Memory B cell (primary cell): ENCODE data around the gene TGM2.
A peak's percentile ranks its signal among the peaks of the same experiment; 100 is the strongest.

Experiments used
- ATAC-seq: fragments of 150-1000 bp; cut with Tn5 transposase; 2 replicates; pipeline ENCODE4 v1.10.0; 2021; ENCODE audit warnings: low read depth, mild to moderate bottlenecking, moderate library complexity
- DNase-seq, 2 donors: peaks; one replicate each; pipeline ENCODE4 v3.0.0; 2022; ENCODE audit warnings: low spot score in 2 of 2
- H3K27ac Mint-ChIP-seq: one replicate; pipeline ENCODE4 v1.8.0; 2022; ENCODE audit warnings: mild to moderate bottlenecking, moderate library complexity, mixed read lengths
- H3K27me3 Mint-ChIP-seq: one replicate; pipeline ENCODE4 v1.8.0; 2022; ENCODE audit warnings: mixed read lengths
- H3K36me3 Mint-ChIP-seq: one replicate; pipeline ENCODE4 v1.8.0; 2022; ENCODE audit warnings: mild to moderate bottlenecking, mixed read lengths
- H3K4me1 Mint-ChIP-seq: one replicate; pipeline ENCODE4 v1.8.0; 2022; ENCODE audit warnings: mixed read lengths
- H3K4me3 Mint-ChIP-seq: one replicate; pipeline ENCODE4 v1.8.0; 2022; ENCODE audit warnings: mild to moderate bottlenecking, moderate library complexity, mixed read lengths
- H3K9me3 Mint-ChIP-seq: one replicate; pipeline ENCODE4 v1.8.0; 2022; ENCODE audit warnings: mixed read lengths

The TGM2 gene

DNA sequence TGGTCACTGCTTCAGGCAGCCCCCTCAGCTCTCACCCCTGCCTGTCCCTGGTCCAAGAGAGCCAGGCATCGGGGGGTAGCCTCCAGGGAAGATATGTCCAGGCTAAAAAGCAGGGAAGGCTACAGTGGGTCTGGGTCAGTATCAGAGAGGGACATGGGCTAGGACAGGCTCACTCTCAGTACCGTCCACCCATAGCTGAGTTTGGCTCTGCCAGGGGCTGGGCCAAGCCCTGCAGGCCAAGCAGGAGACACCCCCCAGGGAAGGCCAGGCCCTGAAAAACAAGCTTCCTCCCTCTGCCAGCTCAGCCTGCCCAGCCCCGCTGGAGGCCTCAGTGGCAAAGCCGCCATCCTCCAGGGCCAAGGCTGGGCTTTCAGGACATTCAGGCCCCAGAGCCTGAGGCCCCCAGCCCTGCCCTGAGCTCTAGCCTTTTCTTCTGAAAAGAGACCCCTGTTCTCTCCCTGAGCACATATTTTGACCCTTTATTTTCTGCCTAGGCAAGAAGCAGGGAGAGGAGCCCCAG, 28.6 kb upstream of the TGM2 start:
- Mint-ChIP-seq H3K4me3 (no peak overlapping the region), H3K27me3 (peaks cover 14% of the 10 kb centered on the region), H3K9me3 (peaks cover 2% of the 10 kb centered on the region), H3K4me1 (peaks cover 9% of the 10 kb centered on the region), H3K27ac (no peak overlapping the region), H3K36me3 (no peaks in the 10 kb centered on the region)
- ATAC-seq (no peak), DNase-seq (no peak)

DNA sequence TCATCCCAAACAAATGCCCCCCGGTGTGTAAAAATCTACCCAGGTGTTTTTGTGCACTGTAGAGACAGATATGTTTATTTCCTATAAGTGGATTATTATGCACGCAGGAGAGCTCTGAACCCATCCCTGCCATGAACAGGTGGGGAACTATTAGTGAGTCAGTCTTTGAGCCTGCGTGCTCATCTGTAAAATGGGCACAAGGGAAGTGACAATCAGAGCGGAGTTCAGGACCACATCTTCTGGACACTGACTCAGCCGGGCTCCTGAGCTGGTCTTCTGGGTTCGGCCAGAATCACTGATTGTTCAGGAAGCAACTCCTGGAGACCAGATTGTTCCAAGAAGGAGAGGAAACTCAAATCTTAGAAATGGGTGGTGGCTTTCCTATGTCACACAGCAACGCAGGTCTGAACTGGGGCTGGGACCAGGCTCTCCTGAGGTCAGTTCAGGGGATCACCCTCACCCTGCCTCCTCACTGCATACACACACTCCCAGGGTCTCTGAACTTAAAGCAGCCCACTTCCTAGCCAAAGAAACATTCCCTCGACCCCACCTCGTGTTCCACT, 27.3 kb upstream of the TGM2 start:
- Mint-ChIP-seq H3K9me3 (peaks cover 2% of the 10 kb centered on the region), H3K4me3 (no peak overlapping the region), H3K27ac (no peak overlapping the region), H3K36me3 (no peaks in the 10 kb centered on the region), H3K4me1 (peaks cover 8% of the 10 kb centered on the region), H3K27me3 (peaks cover 15% of the 10 kb centered on the region)
- ATAC-seq (no peak), DNase-seq (no peak)

GRCh38 chr20:38191654-38192053, 26.6 kb upstream of the TGM2 start:
- Mint-ChIP-seq H3K27ac (no peak overlapping the region), H3K36me3 (no peaks in the 10 kb centered on the region), H3K9me3 (peaks cover 2% of the 10 kb centered on the region), H3K27me3 (peaks cover 12% of the 10 kb centered on the region), H3K4me3 (no peak overlapping the region), H3K4me1 (peaks cover 2% of the 10 kb centered on the region)
- DNase-seq (no peak), ATAC-seq (no peak)

DNA sequence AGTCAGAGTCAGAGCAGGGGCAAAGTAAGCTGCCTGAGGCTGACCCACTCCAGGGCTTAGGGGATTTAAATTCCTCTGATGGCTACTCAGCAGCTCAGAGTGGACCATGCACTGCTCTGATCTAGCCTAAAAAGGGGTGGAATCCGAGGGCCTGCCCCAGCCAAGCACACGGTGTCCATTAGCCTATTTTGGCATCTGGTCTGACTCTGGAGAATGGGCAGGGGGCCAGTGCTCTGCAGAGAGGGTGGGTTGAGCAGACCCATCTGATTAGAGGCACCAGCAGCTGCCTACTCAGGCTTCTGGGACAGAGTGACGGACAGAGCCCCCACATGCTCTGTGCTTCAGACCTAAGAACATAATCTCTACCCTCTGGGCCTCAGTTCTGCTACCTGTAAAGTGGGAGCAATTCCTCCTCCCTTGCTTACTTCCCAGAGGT, 25.9 kb upstream of the TGM2 start:
- ATAC-seq (no peak), DNase-seq (no peak)
- no peaks in the 10 kb centered on the region for H3K4me1 Mint-ChIP-seq
- peaks cover 12% of the 10 kb centered on the region for H3K27me3 Mint-ChIP-seq
- no peak overlapping the region for H3K27ac Mint-ChIP-seq
- peaks cover 2% of the 10 kb centered on the region for H3K9me3 Mint-ChIP-seq
- no peaks in the 10 kb centered on the region for H3K36me3 Mint-ChIP-seq
- no peak overlapping the region for H3K4me3 Mint-ChIP-seq

GRCh38 chr20:38190166-38190565, 25.1 kb upstream of the TGM2 start:
- H3K27me3 Mint-ChIP-seq, result peaks cover 8% of the 10 kb centered on the region
- DNase-seq (no peak), ATAC-seq (no peak)
- H3K9me3 Mint-ChIP-seq, result peaks cover 2% of the 10 kb centered on the region
- H3K36me3 Mint-ChIP-seq, result no peaks in the 10 kb centered on the region
- H3K4me1 Mint-ChIP-seq, result no peaks in the 10 kb centered on the region
- no peak overlapping the region for H3K4me3 Mint-ChIP-seq
- no peak overlapping the region for H3K27ac Mint-ChIP-seq

DNA sequence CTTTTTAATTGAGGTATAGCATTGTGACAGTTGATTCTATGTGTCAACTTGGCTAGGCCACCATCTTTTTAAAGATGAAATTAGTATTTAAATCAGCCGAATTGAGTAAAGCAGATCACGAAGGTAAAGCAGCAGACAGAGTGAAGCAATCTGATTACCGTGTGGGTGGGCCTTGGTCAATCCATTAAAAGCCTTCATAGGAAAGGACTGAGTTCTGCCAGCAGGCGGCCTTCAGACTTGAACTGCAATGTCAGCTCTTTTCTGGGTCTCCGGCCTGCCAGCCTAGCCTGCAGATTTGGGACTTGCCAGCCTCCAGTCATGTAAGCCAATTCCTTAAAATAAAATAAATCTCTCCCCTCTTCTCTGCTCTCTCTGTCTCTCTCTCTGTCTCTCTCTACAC, 22.4 kb upstream of the TGM2 start:
- Mint-ChIP-seq H3K4me1 (no peaks in the 10 kb centered on the region), H3K27me3 (peaks cover 7% of the 10 kb centered on the region), H3K27ac (no peak overlapping the region), H3K9me3 (no peaks in the 10 kb centered on the region), H3K4me3 (no peak overlapping the region), H3K36me3 (no peaks in the 10 kb centered on the region)
- no peak for DNase-seq
- no peak for ATAC-seq

DNA sequence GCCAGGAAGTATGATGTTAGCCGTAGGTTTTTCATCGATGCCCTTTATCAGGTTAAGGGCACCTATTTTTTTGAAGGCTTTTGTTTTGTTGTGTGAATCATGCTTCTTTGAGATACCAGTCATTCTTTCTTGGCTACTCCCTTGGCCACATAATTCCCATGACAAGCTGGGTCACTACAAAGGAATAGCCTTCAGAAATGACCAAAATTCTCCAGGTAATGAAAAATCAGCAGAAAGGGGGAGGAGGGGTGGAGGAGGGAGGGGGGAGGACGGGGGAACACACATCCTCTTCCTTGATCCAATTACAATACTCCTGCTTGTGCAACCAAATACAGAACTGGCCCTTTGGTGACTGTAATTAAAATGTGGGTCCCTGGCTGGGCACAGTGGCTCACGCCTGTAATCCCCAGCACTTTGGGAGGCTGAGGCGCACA, 21.7 kb upstream of the TGM2 start:
- ATAC-seq (no peak), DNase-seq (no peak)
- peaks cover 7% of the 10 kb centered on the region for H3K27me3 Mint-ChIP-seq
- H3K4me1 Mint-ChIP-seq, result no peaks in the 10 kb centered on the region
- H3K36me3 Mint-ChIP-seq, result no peaks in the 10 kb centered on the region
- H3K4me3 Mint-ChIP-seq, result no peak overlapping the region
- no peaks in the 10 kb centered on the region for H3K9me3 Mint-ChIP-seq
- no peak overlapping the region for H3K27ac Mint-ChIP-seq

DNA sequence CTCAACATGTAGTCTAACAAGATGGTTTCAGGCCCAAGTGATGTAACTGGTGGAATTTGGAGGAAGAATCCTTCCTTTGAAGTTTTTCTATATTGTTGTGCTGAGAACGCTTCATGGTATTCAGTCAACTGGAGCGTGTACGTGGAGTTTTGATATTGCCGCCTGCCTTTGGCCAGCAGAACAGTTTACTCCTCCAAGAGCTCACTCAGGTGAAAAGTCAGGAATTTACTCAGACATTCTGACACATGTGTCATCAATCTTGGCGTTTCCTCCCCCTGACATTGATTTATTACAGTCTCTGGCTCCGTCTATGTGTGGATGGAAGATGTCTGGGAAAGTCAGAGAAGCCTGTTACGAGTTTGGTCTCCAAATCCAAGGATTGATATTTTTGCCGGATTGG, 19.0 kb upstream of the TGM2 start:
- no peak overlapping the region for H3K27ac Mint-ChIP-seq
- no peaks in the 10 kb centered on the region for H3K4me1 Mint-ChIP-seq
- no peaks in the 10 kb centered on the region for H3K36me3 Mint-ChIP-seq
- H3K27me3 Mint-ChIP-seq, result peaks cover 7% of the 10 kb centered on the region
- DNase-seq (no peak), ATAC-seq (no peak)
- H3K4me3 Mint-ChIP-seq, result no peak overlapping the region
- H3K9me3 Mint-ChIP-seq, result no peaks in the 10 kb centered on the region

DNA sequence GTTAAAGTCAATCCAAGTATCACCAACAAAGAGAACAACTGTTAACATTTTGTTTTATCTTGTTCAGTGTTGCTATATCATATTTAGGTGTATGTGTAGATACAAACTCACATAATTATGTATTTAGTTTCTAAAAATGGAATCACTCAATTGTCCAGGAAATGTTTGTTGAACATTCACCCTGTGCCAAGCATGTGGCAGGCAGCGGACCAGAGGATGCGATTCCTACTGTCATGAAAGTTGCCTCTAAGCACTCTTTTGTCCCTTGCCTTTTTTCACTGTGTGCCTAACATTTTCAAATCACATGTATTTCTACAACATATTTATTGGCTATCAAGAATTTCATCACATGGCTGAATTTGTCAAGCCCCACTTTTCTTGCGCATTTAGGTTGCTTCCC, 16.9 kb upstream of the TGM2 start:
- Mint-ChIP-seq H3K27me3 (peaks cover 14% of the 10 kb centered on the region), H3K36me3 (no peaks in the 10 kb centered on the region), H3K9me3 (no peaks in the 10 kb centered on the region), H3K4me1 (no peaks in the 10 kb centered on the region), H3K27ac (no peak overlapping the region), H3K4me3 (no peak overlapping the region)
- DNase-seq (no peak), ATAC-seq (no peak)

- Mint-ChIP-seq H3K27me3 (peaks cover 15% of the 10 kb centered on the region), H3K27ac (no peak overlapping the region), H3K9me3 (no peaks in the 10 kb centered on the region), H3K4me3 (no peak overlapping the region), H3K36me3 (no peaks in the 10 kb centered on the region), H3K4me1 (no peaks in the 10 kb centered on the region)
- DNase-seq (no peak), ATAC-seq (peak; percentile 32)
These were observed 16.2 kb upstream of the TGM2 start for GRCh38 chr20:38181207-38181801.

DNA sequence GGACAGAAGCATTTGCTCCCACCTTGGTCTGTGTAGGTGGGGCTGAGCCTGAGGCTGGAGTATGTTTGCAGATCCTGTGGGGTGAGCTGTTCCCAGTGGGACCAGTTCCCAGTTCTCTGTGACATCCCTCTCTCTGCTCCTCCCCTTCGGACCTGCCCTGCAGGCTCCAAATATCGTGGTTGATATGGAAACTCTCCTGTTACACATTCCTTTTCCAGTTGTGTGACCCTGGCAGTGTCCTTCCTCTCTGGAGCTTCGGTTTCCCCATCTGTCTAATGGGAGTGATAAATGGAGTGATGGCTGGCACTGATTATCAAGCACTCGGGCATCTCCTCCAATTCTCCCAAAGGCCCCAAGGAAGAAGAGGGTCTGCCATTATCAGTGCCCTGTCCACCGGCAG, 15.7 kb upstream of the TGM2 start:
- H3K27ac Mint-ChIP-seq, result no peak overlapping the region
- peaks cover 15% of the 10 kb centered on the region for H3K27me3 Mint-ChIP-seq
- H3K4me1 Mint-ChIP-seq, result no peaks in the 10 kb centered on the region
- DNase-seq, result no peak
- no peaks in the 10 kb centered on the region for H3K36me3 Mint-ChIP-seq
- no peak for ATAC-seq
- no peak overlapping the region for H3K4me3 Mint-ChIP-seq
- H3K9me3 Mint-ChIP-seq, result no peaks in the 10 kb centered on the region

DNA sequence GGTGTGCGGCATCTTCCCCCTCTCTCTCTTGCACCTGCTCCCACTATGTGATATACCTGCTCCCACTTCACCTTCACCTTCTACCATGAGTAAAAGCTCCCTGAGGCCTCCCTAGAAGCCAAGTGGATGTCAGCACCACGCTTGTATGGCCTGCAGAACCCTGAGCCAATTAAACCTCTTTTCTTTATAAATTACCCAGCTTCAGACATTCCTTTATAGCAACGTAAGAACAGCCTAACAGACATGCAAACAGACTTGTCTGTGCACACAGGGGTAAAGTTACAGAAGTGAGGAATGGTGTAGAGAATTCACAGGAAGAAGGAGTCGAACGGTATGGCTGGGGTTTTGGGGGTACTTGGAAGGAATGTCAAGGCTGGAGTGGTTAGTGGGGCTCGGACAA, 14.8 kb upstream of the TGM2 start:
- no peaks in the 10 kb centered on the region for H3K9me3 Mint-ChIP-seq
- ATAC-seq (no peak), DNase-seq (no peak)
- peaks cover 13% of the 10 kb centered on the region for H3K27me3 Mint-ChIP-seq
- no peak overlapping the region for H3K27ac Mint-ChIP-seq
- no peaks in the 10 kb centered on the region for H3K36me3 Mint-ChIP-seq
- no peak overlapping the region for H3K4me3 Mint-ChIP-seq
- H3K4me1 Mint-ChIP-seq, result no peaks in the 10 kb centered on the region

DNA sequence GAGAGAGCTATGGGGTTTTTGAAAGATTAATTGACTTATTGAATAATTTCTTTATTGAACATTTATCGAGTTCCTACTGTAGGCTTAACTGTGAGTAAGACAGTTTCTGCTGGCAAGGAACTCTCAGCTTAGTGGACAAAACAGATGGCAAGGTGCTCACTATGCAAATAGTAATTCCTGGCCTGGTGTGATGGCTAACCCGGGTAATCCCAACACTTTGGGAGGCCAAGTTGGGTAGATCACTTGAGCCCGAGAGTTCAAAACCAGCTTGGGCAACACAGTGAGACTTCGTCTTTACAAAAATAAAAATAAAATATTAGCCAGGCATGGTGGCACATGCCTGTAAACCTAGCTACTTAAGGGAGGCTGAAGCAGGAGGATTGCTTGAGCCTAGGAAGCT, 13.5 kb upstream of the TGM2 start:
- H3K36me3 Mint-ChIP-seq, result no peaks in the 10 kb centered on the region
- H3K9me3 Mint-ChIP-seq, result no peaks in the 10 kb centered on the region
- no peak overlapping the region for H3K27ac Mint-ChIP-seq
- H3K27me3 Mint-ChIP-seq, result peaks cover 12% of the 10 kb centered on the region
- no peaks in the 10 kb centered on the region for H3K4me1 Mint-ChIP-seq
- H3K4me3 Mint-ChIP-seq, result no peak overlapping the region
- DNase-seq, result no peak
- ATAC-seq, result no peak

DNA sequence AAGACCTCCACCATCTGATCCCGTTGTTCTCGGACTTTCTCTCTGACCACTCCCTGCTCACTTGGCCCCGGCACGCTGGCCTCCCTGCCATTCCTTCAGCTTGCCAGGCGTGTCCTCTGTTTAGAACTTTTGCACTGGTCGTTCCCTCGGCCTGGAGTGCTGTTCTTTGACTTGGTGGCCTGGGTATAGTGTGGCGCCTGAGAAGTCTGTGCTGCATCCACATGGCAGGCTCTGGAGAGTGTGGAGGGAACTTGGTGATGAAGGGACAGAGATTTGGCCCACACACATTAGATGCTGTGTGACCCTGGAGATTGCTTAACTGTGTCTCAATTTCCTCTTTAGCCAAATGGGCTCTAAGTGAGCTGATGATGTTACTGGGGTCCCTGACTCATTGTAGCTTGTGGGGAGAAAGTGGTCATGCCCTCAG, 13.0 kb upstream of the TGM2 start:
- ATAC-seq (no peak), DNase-seq (no peak)
- H3K4me3 Mint-ChIP-seq, result no peak overlapping the region
- H3K27me3 Mint-ChIP-seq, result peaks cover 12% of the 10 kb centered on the region
- H3K27ac Mint-ChIP-seq, result no peak overlapping the region
- H3K36me3 Mint-ChIP-seq, result no peaks in the 10 kb centered on the region
- no peaks in the 10 kb centered on the region for H3K4me1 Mint-ChIP-seq
- H3K9me3 Mint-ChIP-seq, result no peaks in the 10 kb centered on the region

DNA sequence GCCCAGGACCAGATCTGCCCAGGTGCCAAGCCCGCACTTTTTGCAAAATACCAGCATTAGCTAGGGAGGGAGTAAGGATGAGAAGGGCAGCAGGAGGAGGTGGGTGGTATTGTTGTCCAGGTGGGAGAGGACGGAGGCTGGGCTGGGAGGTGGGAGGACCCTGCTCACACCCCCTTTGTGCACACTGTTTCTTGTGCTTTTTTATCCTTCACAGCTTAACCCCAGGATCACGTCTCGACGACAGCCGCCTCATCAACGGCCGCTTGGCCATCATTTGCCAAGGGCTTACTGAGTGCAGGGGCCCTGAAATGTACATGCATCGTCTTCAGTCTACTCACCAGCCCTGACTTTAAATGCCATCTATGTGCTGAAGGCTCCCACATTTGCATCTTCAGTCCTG, 12.1 kb upstream of the TGM2 start:
- no peak for ATAC-seq
- H3K9me3 Mint-ChIP-seq, result no peaks in the 10 kb centered on the region
- DNase-seq, result no peak

More for the DNA sequence above, 12.1 kb upstream of the TGM2 start:
- H3K27ac Mint-ChIP-seq, result peak overlapping the region; percentile 2
- H3K4me3 Mint-ChIP-seq, result no peak overlapping the region
- peaks cover 12% of the 10 kb centered on the region for H3K27me3 Mint-ChIP-seq
- no peaks in the 10 kb centered on the region for H3K36me3 Mint-ChIP-seq
- no peaks in the 10 kb centered on the region for H3K4me1 Mint-ChIP-seq
